ENCODE results near the gene CD4. TPM values are rescaled to one million over a fixed set of nuclear protein-coding genes. Genes with fewer than 3 reads are reported as not detected.

Gene CD4
- total RNA-seq, 2 donors from 2014 or later, result 0.77 to 1.3 TPM

- peaks cover 19% of the 10 kb centered on the region for H3K27me3 ChIP-seq (ENCODE audit: control insufficient read depth, insufficient read depth, low read length, poor library complexity, severe bottlenecking)
- peaks cover 55% of the 10 kb centered on the region for H3K4me1 Mint-ChIP-seq
- peaks cover 84% of the 10 kb centered on the region for H3K27me3 Mint-ChIP-seq (ENCODE audit: insufficient read depth)
- WGBS, 2 experiments (ENCODE audit: insufficient coverage in 1 of 2, insufficient read length in 1 of 2), result 0 to 2% methylated on average over 10 to 21 of the region's 28 CpGs
- DNase-seq, result peak; percentile 95
- no peak for TF ChIP-seq CTCF (conservative IDR thresholded peaks at IDR 0.05)
- no peaks in the 10 kb centered on the region for H3K36me3 ChIP-seq (ENCODE audit: control insufficient read depth, insufficient read depth, low read length)
- peak within 1 kb of the TSS; percentile 69 for H3K4me3 Mint-ChIP-seq
- no peaks in the 10 kb centered on the region for H3K9me3 Mint-ChIP-seq
- H3K36me3 Mint-ChIP-seq (ENCODE audit: low read depth), result no peaks in the 10 kb centered on the region
- peak within 1 kb of the TSS; percentile 72 for H3K4me3 ChIP-seq (ENCODE audit: low read length)
- peak within 1 kb of the TSS; percentile 62 for H3K27ac Mint-ChIP-seq
- peak within 1 kb of the TSS; percentile 78 for H3K27ac ChIP-seq (ENCODE audit: low read depth, low read length)
- no peaks in the 10 kb centered on the region for H3K9me3 ChIP-seq (ENCODE audit: control insufficient read depth, low read length)
- peaks cover 7% of the 10 kb centered on the region for H3K4me1 ChIP-seq (ENCODE audit: control insufficient read depth, insufficient read depth, low read length)
- H3K9ac ChIP-seq (ENCODE audit: extremely low read depth, low read length, poor library complexity, severe bottlenecking), result no peak within 1 kb of the TSS
These were observed 32.5 kb downstream of the CD4 start, which contains the start of gene GPR162 for GRCh38 chr12:6821591-6822425. TSS of gene GPR162 (plus strand) at chr12:6821821. CDS start at chr12:6823899, 2,078 bp downstream.

- H3K36me3 Mint-ChIP-seq (ENCODE audit: low read depth), result no peaks in the 10 kb centered on the region
- peaks cover 57% of the 10 kb centered on the region for H3K4me1 Mint-ChIP-seq
These were observed 33.3 kb downstream of the CD4 start for GRCh38 chr12:6822426-6823135.

More at GRCh38 chr12:6822426-6823135, 33.3 kb downstream of the CD4 start:
- Mint-ChIP-seq H3K27me3 (ENCODE audit: insufficient read depth) (peaks cover 92% of the 10 kb centered on the region), H3K9me3 (no peaks in the 10 kb centered on the region), H3K27ac (no peak overlapping the region), H3K4me3 (peak overlapping the region; percentile 69)
- peaks cover 9% of the 10 kb centered on the region for H3K4me1 ChIP-seq (ENCODE audit: control insufficient read depth, insufficient read depth, low read length)
- H3K4me3 ChIP-seq (ENCODE audit: low read length), result peak overlapping the region; percentile 72
- DNase-seq, result no peak
- H3K9ac ChIP-seq (ENCODE audit: extremely low read depth, low read length, poor library complexity, severe bottlenecking), result no peak overlapping the region
- peaks cover 19% of the 10 kb centered on the region for H3K27me3 ChIP-seq (ENCODE audit: control insufficient read depth, insufficient read depth, low read length, poor library complexity, severe bottlenecking)
- WGBS, 2 experiments (ENCODE audit: insufficient coverage in 1 of 2, insufficient read length in 1 of 2), result 24 to 70% methylated on average over 3 to 7 of the region's 7 CpGs
- no peaks in the 10 kb centered on the region for H3K9me3 ChIP-seq (ENCODE audit: control insufficient read depth, low read length)
- no peak for TF ChIP-seq CTCF (conservative IDR thresholded peaks at IDR 0.05)
- no peaks in the 10 kb centered on the region for H3K36me3 ChIP-seq (ENCODE audit: control insufficient read depth, insufficient read depth, low read length)
- H3K27ac ChIP-seq (ENCODE audit: low read depth, low read length), result peak overlapping the region; percentile 74
